ENCODE measurements around the gene SST.

The SST gene

GRCh38 chr3:187639927-187640568 lies 30.1 kb downstream of the SST start:
- in situ Hi-C loops (cut with MboI; ENCODE audit: low sequenced_read_pairs): no loop called here

- in situ Hi-C loops (cut with MboI; ENCODE audit: low sequenced_read_pairs): no loop called here
These were observed 33.7 kb downstream of the SST start for GRCh38 chr3:187636528-187636927.

GRCh38 chr3:187630404-187630803 lies 39.8 kb downstream of the SST start:
- in situ Hi-C loops (cut with MboI; ENCODE audit: low sequenced_read_pairs): no loop called here

GRCh38 chr3:187629711-187630110 lies 40.5 kb downstream of the SST start:
- in situ Hi-C loops (cut with MboI; ENCODE audit: low sequenced_read_pairs): no loop called here

GRCh38 chr3:187628169-187628568 lies 42.0 kb downstream of the SST start:
- in situ Hi-C loops (cut with MboI; ENCODE audit: low sequenced_read_pairs): no loop called here

GRCh38 chr3:187626581-187626980 lies 43.6 kb downstream of the SST start:
- in situ Hi-C loops (cut with MboI; ENCODE audit: low sequenced_read_pairs): no loop called here

GRCh38 chr3:187624588-187624987 lies 45.6 kb downstream of the SST start:
- in situ Hi-C loops (cut with MboI; ENCODE audit: low sequenced_read_pairs): no loop called here

GRCh38 chr3:187623285-187623814 lies 46.8 kb downstream of the SST start:
- in situ Hi-C loops (cut with MboI; ENCODE audit: low sequenced_read_pairs): no loop called here

- in situ Hi-C loops (cut with MboI; ENCODE audit: low sequenced_read_pairs): no loop called here
These were observed 48.3 kb downstream of the SST start for GRCh38 chr3:187621881-187622280.

- in situ Hi-C loops (cut with MboI; ENCODE audit: low sequenced_read_pairs): no loop called here
These were observed 50.7 kb downstream of the SST start for GRCh38 chr3:187619461-187619860.
